Colonic mucosa (tissue), 4 donors: ENCODE results near the gene TATDN3. TPM values are rescaled to one million over a fixed set of nuclear protein-coding genes. Genes with fewer than 3 reads are reported as not detected.

Experiments
- DNase-seq: peaks from one replicate; pipeline ENCODE4 v3.0.0-alpha.2; 2020
- H3K27ac ChIP-seq: fragments of 200-600 bp; one replicate; pipeline ENCODE4 v1.8.0; 2021
- H3K27me3 ChIP-seq: fragments of 200-600 bp; one replicate; pipeline ENCODE4 v1.8.0; 2021
- H3K36me3 ChIP-seq: fragments of 200-600 bp; one replicate; pipeline ENCODE4 v1.8.0; 2021
- H3K4me1 ChIP-seq: fragments of 200-600 bp; one replicate; pipeline ENCODE4 v1.8.0; 2021; ENCODE audit warnings: mild to moderate bottlenecking
- H3K4me3 ChIP-seq: fragments of 200-600 bp; one replicate; pipeline ENCODE4 v1.8.0; 2021
- H3K9ac ChIP-seq, 2 donors: one replicate each; pipeline ENCODE4 v1.7.0; 2013; ENCODE audit warnings: control low read depth in 2 of 2, low read depth in 2 of 2, low read length in 2 of 2
- H3K9me3 ChIP-seq: fragments of 200-600 bp; one replicate; pipeline ENCODE4 v1.8.0; 2021
- CTCF ChIP-seq: fragments of 200-600 bp; IDR thresholded peaks from one replicate; pipeline ENCODE4 v1.8.0; 2022; ENCODE audit warnings: antibody characterized with exemption, mild to moderate bottlenecking
- intact Hi-C: fragments of 100-400 bp; cut with DNase I; formaldehyde crosslinking; loops from one replicate; pipeline ENCODE4 v1.14.1; 2022
- total RNA-seq, 2 donors: library from RNA; stranded (reverse); fragmentation: NEBNext Ultra II Directional in 1 of 2; extraction: Animal tissue kit (Norgen Biotek cat#: 25700) in 1 of 2; gene quantifications; one replicate each; pipeline ENCODE4 v1.2.1, GENCODE V29; 2021
- donor health status: healthy.
- donor health status: DM: no; HTN: no; CAD: no.
- donor health status: DM: no; HTN: no; CAD: no.

TATDN3 gene
- total RNA-seq, 2 donors from 2014 or later: 8.6 to 9.5 TPM

GRCh38 chr1:212769459-212770167, 22.1 kb upstream of the TATDN3 start:
- Histone ChIP-seq H3K9ac (no peak overlapping the region), H3K4me3 (no peak overlapping the region), H3K9me3 (no peaks in the 10 kb centered on the region), H3K27ac (no peak overlapping the region), H3K4me1 (no peaks in the 10 kb centered on the region), H3K27me3 (no peaks in the 10 kb centered on the region), H3K36me3 (no peaks in the 10 kb centered on the region)
- no peak for TF ChIP-seq CTCF
- DNase-seq: no peak
- intact Hi-C loops: no loop called here

- intact Hi-C loops: no loop called here
- H3K4me3 ChIP-seq: no peak overlapping the region
- H3K36me3 ChIP-seq: no peaks in the 10 kb centered on the region
- H3K27ac ChIP-seq: no peak overlapping the region
- DNase-seq: no peak
- H3K27me3 ChIP-seq: no peaks in the 10 kb centered on the region
- no peaks in the 10 kb centered on the region for H3K4me1 ChIP-seq
- no peak overlapping the region for H3K9ac ChIP-seq
- no peaks in the 10 kb centered on the region for H3K9me3 ChIP-seq
- TF ChIP-seq CTCF: no peak
Observed at GRCh38 chr1:212771341-212771740, 20.4 kb upstream of the TATDN3 start.

- intact Hi-C loops: no loop called here
- no peak overlapping the region for H3K4me3 ChIP-seq
- DNase-seq: no peak
- no peaks in the 10 kb centered on the region for H3K4me1 ChIP-seq
- H3K27ac ChIP-seq: no peak overlapping the region
- no peak overlapping the region for H3K9ac ChIP-seq
- no peak for TF ChIP-seq CTCF
- H3K9me3 ChIP-seq: no peaks in the 10 kb centered on the region
- no peaks in the 10 kb centered on the region for H3K36me3 ChIP-seq
- no peaks in the 10 kb centered on the region for H3K27me3 ChIP-seq
Observed at GRCh38 chr1:212773011-212773410, 18.7 kb upstream of the TATDN3 start.

- no peak for DNase-seq
- Histone ChIP-seq H3K27me3 (no peaks in the 10 kb centered on the region), H3K9me3 (no peaks in the 10 kb centered on the region), H3K9ac (no peak overlapping the region), H3K27ac (no peak overlapping the region), H3K4me1 (no peaks in the 10 kb centered on the region), H3K36me3 (no peaks in the 10 kb centered on the region), H3K4me3 (no peak overlapping the region)
- intact Hi-C loops: no loop called here
- TF ChIP-seq CTCF: no peak
Observed at GRCh38 chr1:212774584-212774983, 17.1 kb upstream of the TATDN3 start.

GRCh38 chr1:212775241-212775640, 16.5 kb upstream of the TATDN3 start:
- Histone ChIP-seq H3K9me3 (no peaks in the 10 kb centered on the region), H3K36me3 (no peaks in the 10 kb centered on the region), H3K27me3 (no peaks in the 10 kb centered on the region), H3K27ac (no peak overlapping the region), H3K4me3 (no peak overlapping the region), H3K9ac (no peak overlapping the region), H3K4me1 (no peaks in the 10 kb centered on the region)
- intact Hi-C loops: no loop called here
- no peak for DNase-seq
- no peak for TF ChIP-seq CTCF
